MCF 10A (cell line): ENCODE data around the gene PCDHB1. TPM values are rescaled to one million over a fixed set of nuclear protein-coding genes. Genes with fewer than 3 reads are reported as not detected.

Source experiments
- BruUV-seq: library from RNA; stranded (reverse); fragments of 400-500 nt; replicated peaks from 2 replicates; lab custom pipeline; 2021; lab: Mats Ljungman, UMichigan
- CTCF ChIA-PET: fragments of 300-600 bp; sonication (Branson Sonifier 250); formaldehyde crosslinking; extraction: SDS; loops from one replicate; lab custom pipeline; 2021; ENCODE audit warnings: antibody characterized with exemption, inconsistent platforms; lab: Yijun Ruan, JAX
- POLR2A ChIA-PET: fragments of 300-600, 350-650 bp; sonication (Branson Sonifier 250); formaldehyde crosslinking; extraction: SDS; loops from one replicate; lab custom pipeline; 2020; ENCODE audit warnings: antibody characterized with exemption, inconsistent platforms; lab: Yijun Ruan, JAX
- DNase-seq: peaks from one replicate; pipeline ENCODE4 v3.0.0-alpha.2; 2018; ENCODE audit not compliant: unreplicated experiment
- H3K27ac Mint-ChIP-seq: one replicate; pipeline ENCODE4 v1.8.0; 2022; ENCODE audit warnings: mild to moderate bottlenecking, low read depth, mixed read lengths; ENCODE audit not compliant: unreplicated experiment
- H3K27me3 Mint-ChIP-seq: one replicate; pipeline ENCODE4 v1.8.0; 2022; ENCODE audit warnings: mixed read lengths; ENCODE audit not compliant: insufficient read depth, unreplicated experiment
- H3K36me3 Mint-ChIP-seq: one replicate; pipeline ENCODE4 v1.8.0; 2022; ENCODE audit warnings: mild to moderate bottlenecking, moderate library complexity, mixed read lengths; ENCODE audit not compliant: insufficient read depth, unreplicated experiment
- H3K4me1 Mint-ChIP-seq: one replicate; pipeline ENCODE4 v1.8.0; 2022; ENCODE audit warnings: mixed read lengths; ENCODE audit not compliant: insufficient read depth, unreplicated experiment
- H3K4me3 Mint-ChIP-seq: one replicate; pipeline ENCODE4 v1.8.0; 2022; ENCODE audit warnings: mild to moderate bottlenecking, moderate library complexity, mixed read lengths; ENCODE audit not compliant: unreplicated experiment
- H3K9me3 Mint-ChIP-seq: one replicate; pipeline ENCODE4 v1.8.0; 2022; ENCODE audit warnings: mixed read lengths; ENCODE audit not compliant: unreplicated experiment
- CTCF ChIP-seq: fragments of 200-600 bp; IDR thresholded peaks from one replicate; pipeline ENCODE4 v1.8.0; 2022; ENCODE audit warnings: antibody characterized with exemption, mild to moderate bottlenecking; ENCODE audit not compliant: unreplicated experiment
- intact Hi-C: fragments of 100-400 bp; cut with micrococcal nuclease; formaldehyde crosslinking; loops from 2 replicates; pipeline ENCODE4 v1.14.1; 2022
- total RNA-seq: library from RNA; stranded (reverse); gene quantifications from 2 replicates; pipeline ENCODE4 v1.2.3, GENCODE V29; 2022

The PCDHB1 gene
- total RNA-seq, 1 experiment from 2014 or later, result not detected

GRCh38 chr5:141041427-141041785, 9.8 kb upstream of the PCDHB1 start:
- DNase-seq, result no peak
- ChIA-PET CTCF (interaction anchor here (0.5 to 3.9 kb wide), 17 partner anchors 28 to 397 kb away, joined by 3 to 152 read pairs (median 8); partner anchors contain the start of genes PCDHA11, PCDHA12, PCDHA4 and PCDHA6), POLR2A (interaction anchor here (0.7 to 3.8 kb wide), 35 partner anchors 10 to 519 kb away, joined by 3 to 255 read pairs (median 7); partner anchors contain the start of genes IK, PCDHA11, PCDHA12 and PCDHA4)
- no peaks in the 10 kb centered on the region for H3K36me3 Mint-ChIP-seq
- H3K4me3 Mint-ChIP-seq, result no peak overlapping the region
- H3K9me3 Mint-ChIP-seq, result no peaks in the 10 kb centered on the region
- no peak overlapping the region for H3K27ac Mint-ChIP-seq
- H3K27me3 Mint-ChIP-seq, result peaks cover 36% of the 10 kb centered on the region
- intact Hi-C loops, result loop anchor here (1.0 to 5.0 kb wide), 8 partner anchors 173 to 669 kb away; partner anchors contain the start of genes PCDHA11, PCDHA6 and PCDHA9
- no peak for TF ChIP-seq CTCF
- H3K4me1 Mint-ChIP-seq, result no peaks in the 10 kb centered on the region
- no TSS peak for BruUV-seq

- no peak for DNase-seq
- Mint-ChIP-seq H3K4me1 (no peaks in the 10 kb centered on the region), H3K9me3 (no peaks in the 10 kb centered on the region), H3K27ac (no peak overlapping the region), H3K27me3 (peaks cover 40% of the 10 kb centered on the region), H3K36me3 (no peaks in the 10 kb centered on the region), H3K4me3 (no peak overlapping the region)
- TF ChIP-seq CTCF, result no peak
- BruUV-seq, result no TSS peak
- ChIA-PET CTCF (interaction anchor here (0.5 to 3.9 kb wide), 7 partner anchors 39 to 543 kb away, joined by 3 to 152 read pairs (median 44); partner anchors contain the start of genes PCDHA12, PCDHA4, PCDHA6 and PCDHAC1), POLR2A (interaction anchor here (3.0 to 3.8 kb wide), 6 partner anchors 70 to 332 kb away, joined by 19 to 255 read pairs (median 32); partner anchors contain the start of genes PCDHA12, PCDHA6 and PCDHAC1)
- intact Hi-C loops, result loop anchor here (5.0 kb wide), 2 partner anchors 480 to 670 kb away; no protein-coding TSS in a partner anchor
These were observed 8.6 kb upstream of the PCDHB1 start for GRCh38 chr5:141042555-141042954.

GRCh38 chr5:141051521-141051866, 320 bp downstream of the PCDHB1 start:
- CTCF ChIA-PET, result interaction anchor here (0.5 to 1.7 kb wide), 5 partner anchors 34 to 310 kb away, joined by 3 to 4 read pairs (median 3); partner anchors contain the start of gene PCDHA4
- POLR2A ChIA-PET, result interaction anchor here (0.8 to 2.6 kb wide), 4 partner anchors 10 to 176 kb away, joined by 3 to 10 read pairs (median 6); partner anchors contain the start of genes PCDHA12 and PCDHAC1
- BruUV-seq, result no TSS peak
- H3K36me3 Mint-ChIP-seq, result no peaks in the 10 kb centered on the region
- no peak overlapping the region for H3K27ac Mint-ChIP-seq
- DNase-seq, result no peak
- no peak for TF ChIP-seq CTCF
- H3K4me3 Mint-ChIP-seq, result peak overlapping the region; percentile 88
- intact Hi-C loops, result no loop called here
- peaks cover 3% of the 10 kb centered on the region for H3K27me3 Mint-ChIP-seq
- no peaks in the 10 kb centered on the region for H3K9me3 Mint-ChIP-seq
- H3K4me1 Mint-ChIP-seq, result peaks cover 10% of the 10 kb centered on the region

- ChIA-PET CTCF (interaction anchor here (0.7 kb wide), 1 partner anchor 135 kb away, joined by 4 read pairs; no protein-coding TSS in a partner anchor), POLR2A (no interaction called here)
- TF ChIP-seq CTCF, result no peak
- no peaks in the 10 kb centered on the region for H3K9me3 Mint-ChIP-seq
- H3K4me3 Mint-ChIP-seq, result no peak overlapping the region
- DNase-seq, result no peak
- H3K4me1 Mint-ChIP-seq, result peaks cover 7% of the 10 kb centered on the region
- no peaks in the 10 kb centered on the region for H3K36me3 Mint-ChIP-seq
- no peak overlapping the region for H3K27ac Mint-ChIP-seq
- intact Hi-C loops, result no loop called here
- BruUV-seq, result no TSS peak
- no peaks in the 10 kb centered on the region for H3K27me3 Mint-ChIP-seq
These were observed 26.7 kb downstream of the PCDHB1 start for GRCh38 chr5:141077826-141078225.
